GM21526 (cell line): ENCODE results near the gene TYW5.

Experiments used
- ATAC-seq: cut with Tn5 transposase; IDR thresholded peaks from one replicate; pipeline ENCODE4 v1.9.1; 2021; ENCODE audit warnings: moderate library complexity; ENCODE audit not compliant: unreplicated experiment, low FRiP score

TYW5 gene

DNA sequence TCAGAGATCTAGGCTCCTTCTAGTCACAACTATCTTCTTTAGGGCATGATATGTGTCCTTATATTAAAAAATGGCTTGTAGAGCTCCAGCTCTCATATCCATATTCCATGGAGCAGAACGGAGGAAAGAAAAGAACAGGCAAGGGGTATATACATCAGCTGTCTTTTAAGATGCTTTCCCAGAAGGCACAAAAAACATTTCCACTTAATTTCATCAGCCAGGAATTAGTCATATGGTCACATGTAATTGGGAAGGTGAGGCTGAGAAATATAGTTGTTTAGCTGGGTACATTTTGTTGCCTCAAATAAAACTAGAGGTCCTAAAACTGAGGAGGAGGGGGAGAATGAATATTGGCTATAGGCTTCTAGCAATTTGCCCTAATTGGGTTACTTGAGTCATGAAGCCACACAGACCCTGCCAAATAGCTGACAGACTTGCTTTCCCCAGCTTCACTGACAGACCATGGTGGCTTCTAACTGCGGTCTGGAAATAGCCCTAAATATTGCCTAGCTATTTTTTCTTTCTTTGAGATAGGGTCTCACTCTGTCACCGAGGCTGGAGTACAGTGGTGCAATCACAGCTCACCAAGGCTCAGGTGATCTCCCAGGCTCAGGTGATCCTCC is 20.1 kb upstream of the TYW5 start:
- ATAC-seq = no peak

DNA sequence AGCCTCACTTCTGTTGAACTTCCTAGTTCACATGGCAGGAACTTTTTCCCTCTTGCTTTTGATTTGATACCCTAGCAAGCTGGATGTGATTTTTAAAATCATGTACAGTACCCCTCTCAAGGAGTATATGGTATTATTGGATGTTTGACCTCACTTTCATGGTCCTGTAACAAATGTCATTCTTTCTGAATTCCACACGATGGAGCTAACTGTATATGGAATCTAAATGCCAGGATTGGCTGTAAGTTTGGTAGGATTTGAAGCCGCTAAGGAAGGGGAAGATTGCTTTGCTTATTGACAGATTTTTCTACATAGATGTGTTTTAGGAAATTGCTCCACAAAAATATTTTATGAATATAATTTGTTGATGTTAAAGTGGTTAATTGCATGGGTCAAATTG is 18.4 kb upstream of the TYW5 start:
- no peak for ATAC-seq

DNA sequence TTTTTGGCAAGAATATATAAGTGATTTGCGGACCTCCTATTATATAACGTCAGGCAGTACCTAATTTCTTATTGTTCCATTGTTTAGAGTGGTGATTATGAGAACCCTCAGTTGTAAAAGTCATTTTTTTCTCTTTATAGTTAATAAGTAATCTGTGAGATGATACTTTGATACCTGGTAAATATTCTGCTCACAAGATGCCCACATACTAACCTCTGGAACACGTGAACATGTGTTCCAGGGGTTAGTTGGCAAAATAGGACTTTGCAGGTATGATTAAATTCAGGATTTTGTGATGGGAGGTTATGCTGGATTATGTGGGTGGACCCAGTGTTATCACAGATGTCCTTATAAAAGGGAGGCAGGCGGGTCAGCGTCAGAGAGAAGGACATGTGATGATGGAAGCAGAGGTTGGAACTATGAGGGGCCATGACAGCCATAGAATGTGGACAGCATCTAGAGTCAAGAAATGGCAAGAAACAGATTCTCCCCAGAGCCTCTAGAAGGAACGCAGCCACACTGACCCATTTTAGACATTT is 16.9 kb upstream of the TYW5 start:
- no peak for ATAC-seq

DNA sequence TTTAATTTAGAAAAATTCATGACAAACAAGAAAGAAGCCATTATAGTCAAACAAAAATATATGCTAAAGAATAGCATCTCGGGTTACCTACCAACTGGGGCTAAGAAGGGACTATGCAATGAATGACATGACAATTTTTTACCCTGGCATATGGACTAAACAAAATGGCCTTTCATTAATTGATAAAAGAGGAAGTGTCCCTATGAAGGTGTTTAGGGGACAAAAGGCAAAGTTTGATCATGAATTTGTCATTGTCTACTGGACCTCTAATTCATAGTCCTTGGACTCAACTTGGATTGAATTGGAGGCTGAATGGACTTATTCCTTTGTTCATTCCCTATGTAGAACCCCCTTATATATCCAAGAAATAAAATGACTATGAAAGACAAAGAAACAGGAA is 12.8 kb upstream of the TYW5 start:
- no peak for ATAC-seq

DNA sequence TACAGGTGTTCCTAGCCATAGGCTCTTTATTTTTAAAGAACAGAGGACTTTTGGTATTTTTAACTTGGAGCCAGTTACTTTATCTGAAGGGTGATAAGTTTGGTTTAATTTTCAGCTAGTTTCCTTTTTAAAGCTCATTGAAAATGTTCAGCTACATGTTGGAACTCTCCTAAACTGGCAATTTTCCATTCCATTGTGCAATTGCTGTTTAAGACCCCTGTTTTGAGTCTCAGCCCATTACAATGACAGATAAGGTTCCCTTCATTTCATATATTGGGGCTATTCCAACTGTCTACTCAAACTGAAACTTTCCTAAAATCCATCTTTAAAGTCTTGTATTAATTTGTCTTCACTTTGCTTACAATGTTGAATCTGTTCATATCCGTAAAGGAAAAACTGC is 11.7 kb upstream of the TYW5 start:
- ATAC-seq = no peak

DNA sequence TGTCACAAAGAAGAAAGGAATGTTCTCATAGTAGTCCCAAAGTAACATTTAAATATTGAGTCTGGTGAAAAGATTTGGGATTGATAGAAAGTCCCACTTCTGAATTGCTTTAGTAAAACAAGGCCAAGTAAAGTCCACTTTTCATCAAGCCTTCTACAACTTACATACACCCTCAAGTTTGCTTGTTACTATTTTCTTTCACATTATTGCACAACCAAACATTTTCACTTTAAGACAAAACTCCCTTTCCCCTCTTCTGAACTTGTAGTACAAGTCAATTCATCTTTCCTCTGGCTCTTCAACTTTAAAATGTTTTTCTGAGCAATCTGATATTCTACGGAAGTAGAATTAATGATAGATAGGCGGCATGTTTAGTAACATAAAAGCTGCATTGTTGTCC is 11.1 kb upstream of the TYW5 start:
- ATAC-seq = no peak

DNA sequence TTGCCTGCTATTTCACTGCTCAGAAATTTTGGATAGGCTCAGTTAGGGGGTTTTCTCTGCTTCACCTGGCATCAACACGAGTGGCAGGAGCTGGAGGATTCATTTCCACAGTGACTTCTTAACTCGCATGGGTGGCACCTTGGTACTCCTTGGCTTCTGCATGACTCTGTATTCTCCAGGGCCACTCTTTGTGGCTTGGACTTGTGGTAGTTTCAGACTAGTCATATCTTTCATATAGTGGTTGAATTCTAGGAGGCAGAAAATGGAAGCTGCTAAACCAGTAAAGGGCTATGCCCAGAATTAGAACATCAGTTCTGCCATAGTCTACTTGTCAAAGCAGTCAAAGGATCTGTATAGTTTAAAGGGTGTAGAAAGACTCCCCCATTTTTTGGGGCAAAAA is 6.9 kb upstream of the TYW5 start:
- ATAC-seq = no peak

DNA sequence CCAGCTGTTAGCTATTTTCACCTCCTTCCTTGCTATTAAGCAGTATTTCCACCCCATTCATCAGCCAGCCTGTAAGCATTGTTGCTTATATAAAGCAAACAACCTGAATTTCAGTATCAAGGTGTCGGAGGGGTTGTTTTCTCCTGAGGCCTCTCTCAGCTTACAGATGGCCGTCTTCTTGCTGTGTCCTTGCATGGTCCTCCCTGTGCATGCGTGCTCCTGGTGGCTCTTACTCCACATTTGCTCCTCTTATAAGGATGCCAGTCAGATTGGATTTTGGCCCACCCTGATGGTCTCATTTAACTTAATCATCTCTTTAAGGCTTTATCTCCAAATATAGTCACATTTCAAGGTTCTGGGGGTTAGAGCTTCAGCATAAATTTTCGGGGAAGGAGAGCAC is 2.7 kb upstream of the TYW5 start:
- no peak for ATAC-seq

DNA sequence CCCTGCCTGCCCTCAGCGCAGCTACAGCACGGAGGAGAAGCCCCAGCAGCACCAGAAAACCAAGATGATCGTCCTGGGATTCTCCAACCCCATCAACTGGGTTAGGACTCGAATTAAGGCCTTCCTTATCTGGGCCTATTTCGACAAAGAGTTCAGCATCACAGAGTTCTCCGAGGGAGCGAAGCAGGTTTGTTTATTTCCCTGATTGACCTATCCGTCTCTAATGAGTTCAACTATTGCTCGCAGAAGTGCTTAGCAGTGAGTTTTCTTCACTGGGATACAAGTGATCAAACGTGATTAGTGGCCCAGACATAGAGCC is 730 bp upstream of the TYW5 start:
- ATAC-seq = peak; percentile 3

DNA sequence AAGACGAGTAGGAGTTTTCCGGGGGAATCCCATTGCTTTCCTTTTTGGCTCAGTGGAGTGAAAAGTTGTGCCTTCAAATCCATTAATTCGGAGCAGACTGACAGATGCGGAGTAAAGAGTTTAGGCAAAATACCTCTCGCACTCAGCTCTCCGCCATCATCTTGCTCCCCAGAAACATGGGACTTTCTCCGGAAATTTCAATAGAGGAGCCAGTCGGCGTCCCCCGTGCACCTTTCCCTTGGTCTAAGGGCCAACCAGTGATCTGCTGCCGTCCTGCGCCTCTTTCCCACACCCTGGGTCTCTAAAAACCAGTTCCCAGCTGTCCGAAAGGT is 318 bp downstream of the TYW5 start:
- ATAC-seq = peak; percentile 42

DNA sequence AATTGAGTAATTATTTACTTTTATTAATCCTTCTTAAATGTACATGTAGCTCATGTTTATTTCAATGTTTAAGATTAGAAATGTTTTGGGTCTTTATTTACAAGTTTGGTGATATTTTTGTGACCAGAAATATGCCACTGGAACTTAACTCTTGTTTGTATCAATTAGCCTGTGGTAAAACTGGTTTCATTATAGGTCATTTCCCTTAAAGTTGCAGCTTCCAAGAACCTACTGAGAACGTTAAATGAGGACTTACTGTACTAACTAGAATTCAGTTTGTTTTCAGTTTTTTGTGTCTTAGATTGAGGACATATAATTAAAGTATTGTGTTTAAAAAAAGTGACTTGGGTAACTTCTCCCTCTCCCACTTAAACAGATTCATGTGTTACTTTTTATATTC is 4.3 kb downstream of the TYW5 start:
- no peak for ATAC-seq

DNA sequence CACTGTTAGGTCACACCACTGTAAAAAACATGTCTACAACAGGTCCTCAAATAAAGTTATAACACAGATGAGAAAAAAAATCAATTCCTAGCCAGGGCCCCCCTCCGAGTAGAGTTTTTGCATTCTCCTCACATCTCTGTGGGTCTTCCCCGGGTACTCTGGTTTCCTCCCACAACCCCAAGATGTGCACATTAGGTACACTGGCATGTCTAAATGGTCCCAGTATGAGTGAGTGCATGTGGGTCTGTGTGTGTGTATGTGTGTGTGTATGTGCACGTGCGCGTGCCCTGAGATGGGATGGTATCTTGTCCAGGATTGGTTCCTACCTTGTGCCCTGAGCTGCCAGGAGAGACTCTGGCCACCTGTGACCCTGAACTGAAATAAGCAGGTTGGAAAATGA is 4.9 kb downstream of the TYW5 start:
- no peak for ATAC-seq

DNA sequence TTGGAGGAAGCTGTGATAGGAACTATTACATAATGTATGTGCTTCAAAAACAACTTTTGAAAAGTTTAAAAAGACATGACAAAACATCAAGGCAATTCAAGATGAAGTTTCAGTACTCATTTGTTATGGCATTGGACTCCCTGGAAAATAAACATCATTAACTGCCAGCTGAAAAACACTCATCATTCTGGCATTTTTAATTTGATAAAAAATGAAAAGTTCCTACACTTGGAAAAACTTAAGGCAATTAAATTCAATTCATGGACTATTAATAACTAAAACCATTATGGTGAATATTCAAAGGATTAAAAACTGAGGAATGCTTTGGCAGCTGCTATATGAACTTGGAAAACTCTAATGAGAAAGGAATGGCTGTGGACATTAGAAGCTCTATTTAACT is 8.5 kb downstream of the TYW5 start:
- no peak for ATAC-seq

DNA sequence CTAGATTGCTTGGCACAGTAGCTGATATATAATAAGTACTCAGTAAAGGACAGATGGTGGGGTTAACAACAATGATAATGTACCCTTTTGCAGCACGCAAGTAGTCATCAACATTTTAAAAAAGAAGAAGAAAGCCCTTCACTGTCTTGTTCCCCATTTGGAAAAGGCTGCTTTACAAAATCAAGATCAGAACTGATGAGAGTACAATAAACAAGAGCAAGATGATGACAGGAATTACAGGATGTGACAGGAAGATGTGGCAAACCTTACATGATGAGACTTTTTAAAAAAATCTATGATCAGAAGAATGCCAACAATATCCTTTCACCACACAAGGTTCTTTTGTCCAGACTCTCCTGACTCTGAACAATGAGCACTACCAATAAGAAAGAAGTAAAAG is 9.1 kb downstream of the TYW5 start:
- no peak for ATAC-seq

DNA sequence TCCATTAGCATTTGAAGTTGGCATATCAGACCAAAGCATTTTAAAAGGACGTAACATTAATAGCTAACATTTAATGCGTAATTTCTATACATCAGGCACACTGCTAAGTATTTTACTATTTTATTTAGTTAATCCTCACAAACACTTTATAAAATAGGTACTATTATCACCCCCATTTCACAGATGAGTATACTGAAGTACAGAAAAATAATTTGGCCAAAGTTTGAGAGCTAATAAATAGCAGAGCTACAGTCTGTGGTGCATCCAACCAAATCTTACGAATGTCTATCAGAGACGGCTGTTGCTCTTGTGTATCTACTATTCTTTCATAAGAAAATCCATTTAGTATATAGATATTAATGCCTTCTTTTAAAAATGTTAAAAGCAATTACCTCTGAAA is 11.9 kb downstream of the TYW5 start:
- ATAC-seq = no peak

DNA sequence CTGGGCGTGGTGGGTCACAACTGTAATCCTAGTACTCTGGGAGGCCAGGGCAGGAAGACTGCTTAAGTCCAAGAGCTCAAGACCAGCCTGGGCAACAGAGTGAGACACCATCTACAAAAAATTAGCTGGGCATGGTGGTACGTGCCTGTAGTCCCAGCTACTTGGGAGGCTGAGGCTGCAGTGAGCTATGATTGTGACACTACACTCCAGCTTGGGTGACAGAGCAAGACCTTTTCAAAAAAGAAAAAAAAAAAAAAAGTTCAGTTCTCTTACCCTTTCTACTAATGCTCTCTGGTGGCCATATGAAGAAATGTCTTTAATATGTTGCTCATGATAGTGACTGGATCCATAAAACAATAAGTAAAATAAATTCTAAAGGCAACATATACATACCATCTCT is 14.9 kb downstream of the TYW5 start:
- peak; percentile 42 for ATAC-seq

DNA sequence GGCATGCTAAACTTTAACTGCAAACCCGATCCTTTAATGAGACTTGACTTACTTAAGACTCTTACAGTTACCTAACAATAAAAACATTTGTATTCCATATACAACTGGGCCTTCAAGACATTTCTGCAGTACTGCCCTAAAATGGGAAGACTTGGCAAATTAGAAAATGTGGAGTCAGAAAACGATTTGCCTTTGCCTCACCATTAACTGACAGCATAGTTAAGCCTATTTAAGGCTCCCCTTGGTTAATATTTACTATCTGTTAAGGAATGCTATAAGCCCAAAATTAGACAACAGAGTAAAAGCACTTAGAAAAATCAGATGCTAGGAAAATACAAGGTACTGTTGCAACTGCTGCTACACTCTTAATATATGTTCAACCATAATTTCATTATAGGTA is 18.7 kb downstream of the TYW5 start:
- no peak for ATAC-seq

DNA sequence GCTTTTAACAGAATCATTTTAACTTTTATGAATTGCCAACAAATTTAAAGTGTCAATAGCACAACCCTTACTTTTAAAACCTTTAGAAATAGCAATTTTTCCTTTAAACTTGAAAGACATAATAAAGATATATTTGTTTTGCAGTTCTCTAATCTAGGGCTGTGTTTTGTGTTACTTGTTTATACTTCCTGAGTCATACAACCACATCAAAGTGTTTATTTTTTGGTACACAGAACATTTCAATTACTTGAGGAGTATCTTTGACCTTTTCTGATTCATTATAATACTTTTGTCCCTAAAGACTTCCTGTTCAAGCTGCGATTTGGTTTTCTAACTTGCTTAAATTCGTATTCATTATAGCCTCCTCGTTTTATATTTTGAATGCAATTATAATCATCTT is 21.8 kb downstream of the TYW5 start:
- no peak for ATAC-seq

DNA sequence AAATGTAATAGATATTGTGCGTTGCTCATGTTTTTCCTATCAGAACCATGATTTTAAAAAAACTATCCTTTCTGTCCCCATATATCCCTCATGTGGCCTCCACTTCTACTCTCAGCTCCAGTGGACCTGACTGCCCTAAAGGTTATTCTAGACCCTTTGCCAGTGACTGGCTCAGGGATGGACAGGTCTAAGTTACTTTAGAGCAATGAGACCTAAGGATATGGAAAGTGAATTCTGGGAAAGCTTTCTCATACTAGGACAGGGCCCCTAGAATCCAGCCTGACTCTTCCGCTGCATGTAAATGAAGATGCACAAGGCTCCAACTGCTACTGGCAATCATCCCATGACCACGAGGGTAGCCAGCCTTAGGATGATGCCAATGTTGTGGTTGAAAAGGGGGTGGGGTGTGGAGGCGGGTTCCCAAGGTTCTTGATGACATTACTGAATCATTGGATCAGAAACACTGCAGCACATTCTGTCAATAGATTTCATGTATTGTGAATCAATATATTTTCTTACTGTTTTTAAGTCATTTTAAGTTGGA is 22.9 kb downstream of the TYW5 start:
- no peak for ATAC-seq

DNA sequence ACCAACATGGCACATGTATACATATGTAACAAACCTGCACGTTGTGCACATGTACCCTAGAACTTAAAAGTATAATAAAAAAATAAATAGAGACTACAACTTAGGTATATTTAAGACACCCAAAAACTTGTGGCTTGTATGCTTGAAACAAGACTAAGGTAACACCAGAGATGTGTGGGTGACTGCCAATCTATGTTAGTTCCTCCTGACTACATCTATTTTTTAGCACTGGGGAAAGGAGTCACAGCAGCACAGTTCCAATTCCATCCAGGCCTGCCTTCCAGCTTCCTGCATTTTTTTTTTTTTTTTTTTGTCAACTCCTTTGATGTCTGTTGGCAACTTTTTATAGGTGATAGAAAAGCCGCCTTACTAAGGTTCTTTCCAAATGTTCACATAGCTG is 26.0 kb downstream of the TYW5 start:
- ATAC-seq = no peak

DNA sequence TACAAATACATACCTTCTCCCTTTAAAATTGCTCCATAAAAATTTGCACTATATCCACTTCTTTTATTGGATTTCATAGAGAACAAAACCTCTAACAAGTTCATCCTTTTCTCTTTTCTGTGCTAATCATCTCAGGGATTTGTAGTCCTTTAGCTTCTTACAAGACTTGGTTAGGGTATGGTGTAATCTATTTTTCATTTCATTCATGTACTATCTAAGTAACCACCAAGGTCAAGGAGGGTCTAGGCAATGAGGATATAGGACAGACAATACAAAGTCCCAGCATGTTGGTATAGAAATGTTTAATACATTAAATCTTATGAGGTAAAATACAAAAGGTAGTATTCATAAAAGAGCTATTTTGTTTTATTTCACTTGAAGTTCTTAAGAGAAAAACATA is 26.7 kb downstream of the TYW5 start:
- no peak for ATAC-seq

DNA sequence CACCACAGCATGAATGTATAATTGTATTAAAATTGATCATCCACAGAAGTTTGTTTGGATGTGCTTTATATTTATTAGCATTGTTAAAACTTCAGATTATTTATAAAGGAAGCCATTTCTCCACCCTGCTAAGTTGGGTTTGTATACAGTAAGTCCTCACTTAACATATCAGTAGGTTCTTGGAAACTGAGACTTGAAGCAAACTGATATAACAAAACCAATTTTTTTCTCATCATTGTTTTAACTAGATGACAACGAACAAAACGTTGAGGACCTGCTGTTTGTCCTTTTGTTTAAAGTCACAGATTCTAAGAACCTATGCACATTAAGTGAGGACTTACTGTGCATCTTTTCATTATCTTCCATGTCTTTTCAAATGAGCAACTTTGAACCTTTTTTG is 27.1 kb downstream of the TYW5 start:
- no peak for ATAC-seq

DNA sequence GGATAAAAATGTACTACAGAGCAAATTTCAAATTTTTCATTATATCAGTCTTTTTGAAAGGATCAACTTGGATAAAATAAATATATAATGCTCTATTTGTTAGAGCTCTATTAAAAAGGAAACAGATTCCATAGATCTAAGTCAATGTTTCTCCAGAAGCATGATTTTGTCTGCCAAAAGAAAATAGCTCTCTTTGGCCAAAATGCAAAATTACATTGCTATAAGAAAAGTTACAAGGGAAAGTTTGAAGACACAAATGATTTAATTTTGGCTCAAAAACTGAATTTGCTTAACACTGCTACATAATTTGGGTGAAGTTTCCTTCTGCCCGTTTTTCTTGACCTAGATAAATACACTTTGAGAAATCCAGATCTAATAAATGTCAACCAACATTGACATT is 28.5 kb downstream of the TYW5 start:
- no peak for ATAC-seq
